NCI-H1105 (cell line): ENCODE results near the gene MVB12A.
A peak's percentile ranks its signal among the peaks of the same experiment; 100 is the strongest.

Experiments
- DNase-seq: peaks from one replicate; lab custom pipeline; 2025; lab: John Stamatoyannopoulos, UW

The MVB12A gene

GRCh38 chr19:17445526-17446165 is 25.8 kb downstream of the MVB12A start:
- no peak for DNase-seq

- no peak for DNase-seq
Observed at GRCh38 chr19:17447704-17448130, 27.9 kb downstream of the MVB12A start.

DNA sequence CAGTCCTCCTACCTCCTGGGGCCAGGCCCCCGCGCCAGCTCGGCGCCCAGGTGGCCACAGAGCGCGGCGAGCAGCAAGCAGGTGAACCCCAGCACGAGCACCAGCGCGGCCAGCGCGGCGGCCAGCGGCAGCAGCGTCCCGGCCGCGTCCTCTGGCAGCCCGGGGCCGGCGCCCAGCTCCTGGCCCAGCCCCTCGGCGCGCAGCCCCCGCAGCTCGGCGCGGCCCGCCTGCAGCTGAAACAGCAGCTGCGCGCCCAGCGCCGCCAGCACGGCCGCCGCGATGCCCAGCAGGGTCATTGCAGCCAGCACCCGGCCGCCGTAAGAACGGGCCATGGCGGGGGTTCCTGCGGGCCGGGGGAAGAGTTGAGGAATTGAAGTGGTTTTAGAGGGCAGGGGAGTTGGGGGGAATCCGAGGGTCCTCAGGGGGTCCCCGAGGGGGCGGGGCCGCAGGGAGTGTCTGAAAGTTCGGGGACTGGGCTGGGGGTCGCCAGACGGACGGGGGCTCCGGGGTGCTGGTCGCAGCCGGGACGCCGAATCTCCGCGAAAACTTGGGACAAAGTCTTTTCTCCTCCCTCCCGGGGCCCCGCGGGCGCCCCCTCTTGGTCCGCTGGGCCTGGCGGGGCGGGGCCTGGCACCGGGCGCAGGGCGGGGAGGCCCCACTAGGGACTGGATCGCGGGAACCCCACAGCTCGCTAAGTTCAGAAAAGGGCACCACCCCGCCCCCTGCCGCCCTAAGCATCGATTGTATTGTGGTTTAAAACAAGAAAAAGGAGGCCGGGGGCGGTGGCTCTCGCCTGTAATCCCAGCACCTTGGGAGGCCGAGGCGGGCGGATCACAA is 28.5 kb downstream of the MVB12A start, which contains the start of gene TMEM221:
TMEM221 (minus strand) TSS at position 538 of the 837 bp plus-strand sequence; CDS start at position 332, 206 bp downstream.
- DNase-seq = peak; percentile 16

DNA sequence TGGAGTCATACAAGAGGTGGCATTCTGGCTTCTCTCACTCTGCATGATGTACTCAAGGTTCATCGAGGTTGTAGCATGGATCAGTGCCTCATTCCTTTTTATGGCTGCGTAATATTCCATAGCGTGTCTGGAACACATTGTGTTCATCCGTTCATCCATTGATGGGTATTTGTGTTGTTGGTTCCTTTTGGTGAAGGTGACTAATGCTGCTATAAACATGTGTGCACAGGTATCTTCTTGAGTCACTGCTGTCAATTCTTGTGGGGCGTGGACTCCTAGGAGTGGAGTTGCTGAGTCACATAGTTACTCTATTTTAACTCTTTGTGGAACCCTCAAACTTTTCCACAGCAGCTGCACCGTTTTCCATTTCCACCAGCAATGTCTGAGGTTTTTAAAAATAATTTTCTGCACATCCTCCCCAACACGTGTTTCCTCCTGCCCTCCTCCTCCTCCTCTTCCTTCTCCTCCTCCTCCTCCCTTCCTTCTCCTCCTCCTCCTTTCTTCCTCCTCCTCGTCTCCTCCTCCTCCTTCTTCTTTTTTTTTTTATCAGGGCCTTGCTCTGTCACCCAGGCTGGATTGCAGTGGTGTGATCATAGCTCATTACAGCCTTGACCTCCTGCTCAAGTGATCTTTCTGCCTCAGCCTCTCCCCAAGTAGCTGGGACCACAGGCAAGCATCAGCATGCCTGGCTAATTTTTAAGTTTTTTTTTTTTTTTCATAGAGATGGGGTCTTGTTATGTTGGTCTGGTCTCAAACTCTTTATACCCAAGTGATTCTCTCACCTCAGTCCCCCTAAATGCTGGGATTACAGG is 30.6 kb downstream of the MVB12A start:
- DNase-seq = no peak

DNA sequence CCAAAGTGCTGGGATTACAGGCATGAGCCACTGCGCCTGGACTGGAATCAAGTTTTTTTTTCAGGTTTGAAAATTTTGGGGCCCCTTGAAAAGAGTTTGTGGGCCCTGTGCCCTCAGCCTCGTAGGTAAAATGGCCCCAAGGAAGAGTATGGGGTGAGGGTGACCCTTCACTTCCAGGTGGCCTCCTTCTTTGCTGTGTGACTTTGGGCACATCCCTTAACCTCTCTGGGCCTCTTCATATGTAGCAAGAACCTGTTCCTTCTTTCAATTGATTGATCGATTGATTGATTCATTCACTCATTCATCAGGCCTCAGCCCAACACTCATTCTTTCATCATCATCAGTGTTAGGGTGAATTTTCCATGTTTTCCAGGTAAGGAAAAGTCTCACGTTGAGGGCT is 32.0 kb downstream of the MVB12A start:
- DNase-seq = no peak

DNA sequence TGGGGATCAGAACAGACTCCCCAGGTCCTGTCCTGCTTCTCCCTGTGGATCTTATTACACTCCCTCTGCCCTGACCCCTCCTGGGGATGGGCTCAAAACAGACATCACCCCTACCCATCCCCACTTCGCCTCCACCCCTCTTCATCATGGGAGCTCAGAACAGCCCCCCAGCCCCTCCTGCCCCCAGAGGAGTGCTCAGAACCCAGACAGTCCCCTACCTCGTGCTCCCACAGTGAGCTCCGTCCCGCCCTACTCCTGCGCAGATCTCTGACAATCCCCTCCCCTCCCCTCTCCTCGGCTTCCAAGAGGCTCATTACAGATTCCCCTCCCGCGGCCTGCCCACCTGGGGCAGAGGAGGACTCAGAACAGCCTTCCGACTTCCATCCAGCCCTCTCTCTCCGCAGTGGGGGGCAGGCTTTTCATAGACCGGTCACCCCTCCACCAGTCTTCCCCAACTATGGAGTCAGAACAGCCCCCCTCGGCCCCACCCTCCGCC is 34.8 kb downstream of the MVB12A start:
- no peak for DNase-seq

DNA sequence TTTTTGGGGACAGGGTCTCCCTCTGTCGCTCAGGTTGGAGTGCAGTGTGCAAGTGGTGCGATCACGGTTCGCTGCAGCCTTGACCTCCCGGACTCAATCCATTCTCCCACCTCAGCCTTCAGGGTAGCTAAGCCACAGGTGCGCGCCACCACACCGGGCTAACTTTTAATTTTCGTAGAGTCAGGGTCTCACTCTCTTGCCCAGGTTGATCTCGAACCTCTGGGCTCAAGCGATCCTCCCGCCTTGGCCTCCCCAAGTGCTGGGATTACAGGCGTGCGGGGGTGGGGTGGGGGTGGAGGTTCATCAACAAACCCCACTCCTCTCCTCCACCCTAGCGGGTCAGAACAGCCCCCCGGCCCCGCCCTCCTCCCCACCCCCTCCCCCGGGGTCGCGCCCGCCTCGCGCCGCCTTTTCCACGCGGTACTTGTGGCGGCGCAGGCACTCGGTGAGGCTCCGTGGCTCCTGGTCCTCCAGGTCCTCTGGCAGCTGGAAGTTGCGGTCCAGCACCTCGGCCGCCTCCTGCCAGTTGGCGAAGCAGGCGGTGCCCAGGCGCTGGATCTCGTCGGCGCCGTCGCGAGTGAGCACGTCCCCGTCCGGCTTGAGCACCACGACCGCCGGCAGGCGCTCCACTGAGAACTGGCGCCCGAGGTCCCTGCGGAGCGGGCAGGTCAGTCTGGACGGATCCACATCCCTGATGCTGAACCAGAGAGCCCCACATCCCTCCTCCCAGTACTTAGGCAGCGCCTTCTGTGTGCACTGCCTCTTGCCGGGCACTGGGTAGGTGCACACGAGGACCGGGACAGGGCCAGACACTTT is 35.7 kb downstream of the MVB12A start:
- no peak for DNase-seq

- no peak for DNase-seq
Observed at GRCh38 chr19:17456127-17456526, 36.3 kb downstream of the MVB12A start.

GRCh38 chr19:17457616-17458015 is 37.8 kb downstream of the MVB12A start:
- no peak for DNase-seq

- no peak for DNase-seq
Observed at GRCh38 chr19:17458970-17459369, 39.1 kb downstream of the MVB12A start.

DNA sequence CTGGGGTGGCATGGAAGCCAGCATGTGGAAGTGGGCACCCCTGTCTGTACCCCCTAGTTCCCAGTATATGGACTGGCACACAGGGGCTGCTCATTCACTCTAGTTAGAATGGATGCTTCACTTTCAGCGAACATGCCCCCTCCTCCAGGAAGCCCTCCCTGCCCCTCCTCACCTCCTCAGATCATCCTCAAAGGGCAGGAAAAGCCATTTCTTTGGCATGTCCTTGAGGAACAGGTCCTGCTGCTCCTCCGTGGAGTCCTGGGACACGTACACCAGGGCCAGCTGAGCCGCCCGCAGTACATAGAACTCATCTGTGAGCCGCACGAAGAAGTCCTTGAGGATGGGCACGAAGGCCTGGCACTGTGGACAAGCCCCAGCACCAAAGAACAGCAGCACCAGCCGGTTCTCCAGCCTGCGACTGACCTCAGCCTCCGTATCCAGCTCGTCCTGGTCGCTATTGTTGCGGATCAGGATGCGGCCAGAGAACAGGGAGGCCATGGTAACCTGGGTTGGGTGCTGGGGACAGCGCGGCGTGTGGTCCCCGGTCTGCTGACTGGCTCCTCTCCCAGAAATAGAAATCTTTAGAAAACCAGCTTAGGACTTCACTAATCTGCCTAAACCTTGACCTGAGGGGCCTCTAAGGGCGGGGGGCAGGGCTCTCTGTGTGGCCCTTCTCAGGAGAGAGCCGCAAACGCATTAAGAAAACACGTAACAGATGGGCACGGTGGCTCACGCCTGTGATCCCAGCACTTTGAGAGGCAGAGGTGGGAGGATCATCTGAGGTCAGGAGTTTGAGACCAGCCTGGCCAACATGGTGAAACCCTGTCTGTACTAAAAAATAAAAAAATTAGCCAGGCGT is 40.8 kb downstream of the MVB12A start, which contains the start of gene NXNL1:
NXNL1 (minus strand) TSS at position 555 of the 859 bp plus-strand sequence; CDS start at position 498, 57 bp downstream.
- DNase-seq = no peak

DNA sequence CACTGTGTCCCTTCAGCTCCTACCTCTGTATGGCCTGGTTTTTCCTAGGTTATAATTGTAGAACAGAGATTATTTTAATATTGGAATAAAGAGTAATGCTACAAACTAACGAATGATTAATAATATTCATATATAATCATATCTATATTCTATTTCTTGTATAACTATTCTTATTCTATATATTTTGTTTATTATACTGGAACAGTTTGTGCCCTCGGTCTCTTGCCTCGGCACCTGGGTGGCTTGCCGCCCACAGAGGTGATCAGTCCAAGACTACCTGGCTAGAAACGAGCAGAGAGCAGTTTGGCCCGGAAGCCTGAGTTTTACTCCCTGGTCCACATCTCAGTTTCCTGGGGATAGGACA is 46.6 kb downstream of the MVB12A start:
- DNase-seq = no peak

GRCh38 chr19:17467471-17468301 is 47.8 kb downstream of the MVB12A start:
- DNase-seq = no peak

DNA sequence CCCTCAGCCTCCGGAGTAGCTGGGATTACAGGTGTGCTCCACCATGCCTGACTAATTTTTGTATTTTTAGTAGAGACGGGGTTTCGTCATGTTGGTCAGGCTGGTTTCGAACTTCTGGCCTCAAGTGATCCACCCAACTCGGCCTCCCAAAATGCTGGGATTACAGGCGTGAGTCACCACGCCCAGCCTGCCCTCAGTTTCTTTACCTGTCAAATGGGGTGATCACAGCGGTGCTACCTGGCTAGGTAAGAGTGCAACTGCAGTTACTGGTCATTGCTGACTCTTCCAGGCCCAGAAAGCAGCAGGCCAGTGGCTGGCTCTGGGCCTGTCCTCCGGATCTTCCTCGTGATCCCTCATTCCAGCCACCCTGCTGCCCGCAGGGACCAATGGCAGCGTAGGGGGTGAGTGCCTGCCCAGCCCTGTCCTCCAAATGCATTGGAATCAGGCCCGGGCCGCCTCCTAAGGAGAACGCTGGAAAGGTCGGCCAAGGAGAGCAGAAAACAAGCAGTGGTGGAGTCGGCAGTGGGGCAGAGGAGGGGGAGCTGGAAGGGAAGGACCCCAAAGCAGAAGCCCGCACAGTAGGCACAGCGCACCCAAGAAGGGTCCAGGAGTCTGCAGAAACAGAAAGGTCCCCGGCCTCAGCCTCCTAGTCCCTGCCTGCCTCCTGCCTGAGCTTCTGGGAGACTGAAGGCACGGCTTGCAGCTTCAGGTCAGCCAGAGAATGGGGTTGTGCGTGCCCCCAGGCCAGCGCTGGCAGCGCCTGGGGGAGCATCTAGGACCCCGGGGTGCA is 48.6 kb downstream of the MVB12A start:
- no peak for DNase-seq

GRCh38 chr19:17469092-17469480 is 49.2 kb downstream of the MVB12A start:
- no peak for DNase-seq

DNA sequence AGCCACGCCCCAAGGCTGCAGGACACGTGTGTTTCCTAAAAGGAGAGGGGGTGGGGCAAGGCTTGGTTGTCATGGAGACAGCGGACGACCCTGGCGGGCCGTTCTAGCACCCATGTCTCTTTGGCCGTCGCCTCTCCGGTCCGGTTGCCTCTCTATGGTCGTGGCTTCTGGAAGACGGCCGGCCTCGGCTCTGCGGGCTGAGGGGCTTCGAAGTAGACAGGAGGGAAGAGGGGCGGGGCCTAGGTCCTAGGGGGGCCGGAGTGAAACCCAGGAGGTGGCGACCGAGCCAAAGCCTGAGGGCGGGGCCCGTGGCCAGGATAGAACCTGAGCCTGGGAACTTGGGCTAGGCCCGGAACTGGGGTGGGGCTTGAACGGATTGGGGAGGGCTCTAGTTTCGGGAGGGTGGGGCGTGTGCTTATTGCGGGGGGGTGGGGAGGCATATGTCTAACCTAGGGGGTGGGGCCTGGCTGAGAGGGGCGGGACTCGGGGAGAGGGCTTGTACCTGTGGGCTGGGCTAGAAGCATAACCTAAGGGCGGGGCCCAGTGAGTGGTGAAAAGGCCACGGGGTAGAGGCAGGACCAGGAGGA is 49.7 kb downstream of the MVB12A start:
- peak; percentile 94 for DNase-seq

DNA sequence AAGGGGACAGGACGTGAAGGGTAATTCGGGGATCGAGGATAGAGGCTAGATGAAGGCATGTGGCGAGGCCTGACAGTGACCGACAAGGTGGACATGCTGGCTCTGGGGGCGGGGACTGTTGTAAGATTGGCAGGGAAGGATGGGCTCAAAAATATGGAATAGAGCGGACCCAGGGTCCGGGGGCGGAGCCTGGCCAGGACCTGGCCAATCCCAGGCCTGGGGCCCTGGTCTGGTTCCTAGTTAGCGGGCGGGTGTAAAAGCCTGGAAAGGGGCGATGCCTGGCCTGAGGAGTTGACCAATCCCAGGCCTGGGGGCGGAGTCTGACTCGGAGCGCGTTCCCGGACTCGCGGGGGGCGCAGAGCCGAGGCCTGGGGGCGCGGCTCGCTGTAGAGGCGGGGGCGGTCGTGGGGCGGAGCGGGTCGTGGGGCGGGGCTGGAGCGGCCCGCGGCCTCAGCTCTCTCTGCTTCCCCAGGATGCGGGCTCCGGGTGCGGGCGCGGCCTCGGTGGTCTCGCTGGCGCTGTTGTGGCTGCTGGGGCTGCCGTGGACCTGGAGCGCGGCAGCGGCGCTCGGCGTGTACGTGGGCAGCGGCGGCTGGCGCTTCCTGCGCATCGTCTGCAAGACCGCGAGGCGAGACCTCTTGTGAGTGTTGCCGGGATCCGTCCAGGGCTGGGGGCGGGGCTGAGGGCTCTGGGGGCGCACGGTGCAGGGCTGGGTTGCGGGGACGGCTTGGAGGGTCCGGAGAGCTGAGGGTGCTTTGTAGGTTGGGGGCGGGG is 50.4 kb downstream of the MVB12A start, which contains the start of gene SLC27A1:
SLC27A1 (plus strand) TSS at position 457 of the 774 bp plus-strand sequence; CDS start at position 474, 17 bp downstream.
- peak; percentile 99 for DNase-seq
